HFF-Myc (cell line): ENCODE data around the gene CHKA.
A peak's percentile ranks its signal among the peaks of the same experiment; 100 is the strongest.

Experiments used
- DNase-seq: peaks from one replicate; pipeline ENCODE4 v3.0.0-alpha.2; 2011; ENCODE audit warnings: low read depth; ENCODE audit errors: extremely low read depth
- H3K4me3 ChIP-seq: replicated peaks from 2 replicates; pipeline ENCODE4 v1.5.1; 2011; ENCODE audit warnings: low read depth, mild to moderate bottlenecking, control low read depth, low read length
- TF ChIP-seq, protein P1 (sequence below): IDR thresholded peaks from 2 replicates; pipeline ENCODE4 v1.5.1; 2012; ENCODE audit warnings: mild to moderate bottlenecking, low read depth, low read length, control low read depth; ENCODE audit errors: missing control alignments

CHKA gene

GRCh38 chr11:68033708-68034045 is 87.5 kb downstream of the CHKA start:
- no peak for DNase-seq
- TF ChIP-seq, protein P1, sequence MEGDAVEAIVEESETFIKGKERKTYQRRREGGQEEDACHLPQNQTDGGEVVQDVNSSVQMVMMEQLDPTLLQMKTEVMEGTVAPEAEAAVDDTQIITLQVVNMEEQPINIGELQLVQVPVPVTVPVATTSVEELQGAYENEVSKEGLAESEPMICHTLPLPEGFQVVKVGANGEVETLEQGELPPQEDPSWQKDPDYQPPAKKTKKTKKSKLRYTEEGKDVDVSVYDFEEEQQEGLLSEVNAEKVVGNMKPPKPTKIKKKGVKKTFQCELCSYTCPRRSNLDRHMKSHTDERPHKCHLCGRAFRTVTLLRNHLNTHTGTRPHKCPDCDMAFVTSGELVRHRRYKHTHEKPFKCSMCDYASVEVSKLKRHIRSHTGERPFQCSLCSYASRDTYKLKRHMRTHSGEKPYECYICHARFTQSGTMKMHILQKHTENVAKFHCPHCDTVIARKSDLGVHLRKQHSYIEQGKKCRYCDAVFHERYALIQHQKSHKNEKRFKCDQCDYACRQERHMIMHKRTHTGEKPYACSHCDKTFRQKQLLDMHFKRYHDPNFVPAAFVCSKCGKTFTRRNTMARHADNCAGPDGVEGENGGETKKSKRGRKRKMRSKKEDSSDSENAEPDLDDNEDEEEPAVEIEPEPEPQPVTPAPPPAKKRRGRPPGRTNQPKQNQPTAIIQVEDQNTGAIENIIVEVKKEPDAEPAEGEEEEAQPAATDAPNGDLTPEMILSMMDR: no peak
- H3K4me3 ChIP-seq: no peak overlapping the region

- TF ChIP-seq, protein P1: no peak
- no peak for DNase-seq
- no peak overlapping the region for H3K4me3 ChIP-seq
Observed at GRCh38 chr11:68032997-68033707, 88.0 kb downstream of the CHKA start.

GRCh38 chr11:68032003-68032402 is 89.2 kb downstream of the CHKA start:
- no peak for DNase-seq
- TF ChIP-seq, protein P1: no peak
- peak overlapping the region; percentile 97 for H3K4me3 ChIP-seq

DNA sequence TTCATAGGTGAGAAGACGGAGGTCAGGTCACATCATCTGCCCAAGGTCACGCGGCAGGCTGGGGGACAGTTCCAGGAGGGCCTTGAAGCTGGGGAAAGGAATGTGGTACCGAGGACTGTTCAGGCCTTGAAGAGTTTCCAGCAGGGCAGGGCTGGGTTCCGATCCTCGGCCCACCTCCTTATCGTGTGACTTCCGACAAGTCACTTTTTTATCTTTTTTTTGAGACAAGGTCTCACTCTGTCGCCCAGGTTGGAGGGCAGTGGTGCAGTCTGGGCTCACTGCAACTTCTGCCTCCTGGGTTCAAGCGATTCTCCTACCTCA is 90.1 kb downstream of the CHKA start:
- DNase-seq: no peak
- H3K4me3 ChIP-seq: peak overlapping the region; percentile 97
- TF ChIP-seq, protein P1: no peak

GRCh38 chr11:68030318-68031143 is 90.7 kb downstream of the CHKA start, which contains the start of gene NDUFS8:
Gene NDUFS8, plus strand, starts transcription at chr11:68030681. Its CDS starts 1,471 bp downstream, at chr11:68032152.
- TF ChIP-seq, protein P1: no peak
- DNase-seq: peak; percentile 96
- H3K4me3 ChIP-seq: peak within 1 kb of the TSS; percentile 97

DNA sequence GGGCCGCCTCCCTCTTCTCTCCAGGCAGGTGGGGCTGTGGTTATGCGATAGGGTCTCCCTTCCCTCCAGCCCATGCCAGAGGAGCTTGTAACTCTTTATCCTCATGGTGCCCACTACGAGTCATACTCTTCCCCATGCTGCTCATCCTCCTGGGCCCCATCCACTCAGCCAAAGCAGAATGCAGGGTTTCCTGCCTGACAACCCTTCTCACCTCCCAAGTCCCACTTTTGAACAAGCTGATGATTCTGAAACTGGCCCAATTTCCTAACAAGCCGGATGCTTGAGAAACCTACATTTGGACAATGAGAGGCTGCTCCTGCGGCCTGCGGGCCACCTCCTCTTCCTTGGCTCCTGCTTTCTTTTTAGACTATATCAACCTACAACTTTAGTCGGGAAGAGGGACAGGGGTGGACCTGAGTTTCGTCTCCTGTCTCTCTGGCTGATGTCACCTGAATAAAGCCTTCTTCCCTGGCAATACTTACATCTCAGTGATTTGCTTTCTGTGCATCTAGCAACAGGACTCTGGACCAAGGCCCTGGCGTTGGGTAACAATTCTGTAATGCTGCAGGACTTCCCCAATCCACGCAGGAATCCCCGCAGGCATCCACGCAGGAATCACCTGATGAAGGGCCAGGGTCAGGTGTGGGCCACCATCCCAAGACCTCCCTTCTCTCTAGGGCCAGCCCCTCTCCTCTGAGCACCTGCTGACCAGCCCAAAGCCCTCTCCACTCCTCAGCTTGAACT is 92.2 kb downstream of the CHKA start:
- TF ChIP-seq, protein P1: no peak
- DNase-seq: no peak
- no peak overlapping the region for H3K4me3 ChIP-seq
